HG02642 (cell line): ENCODE measurements around the gene DCDC2.
A peak's percentile ranks its signal among the peaks of the same experiment; 100 is the strongest.
"Not testable (repeated sequence)": the region's sequence is repeated elsewhere in the genome, so short reads cannot be mapped to it uniquely, and the experiment has no call there.

ENCODE experiments used
- ATAC-seq: cut with Tn5 transposase; IDR thresholded peaks from one replicate; pipeline ENCODE4 v1.9.1; 2021; ENCODE audit warnings: mild to moderate bottlenecking; ENCODE audit not compliant: unreplicated experiment, poor library complexity

Gene DCDC2

DNA sequence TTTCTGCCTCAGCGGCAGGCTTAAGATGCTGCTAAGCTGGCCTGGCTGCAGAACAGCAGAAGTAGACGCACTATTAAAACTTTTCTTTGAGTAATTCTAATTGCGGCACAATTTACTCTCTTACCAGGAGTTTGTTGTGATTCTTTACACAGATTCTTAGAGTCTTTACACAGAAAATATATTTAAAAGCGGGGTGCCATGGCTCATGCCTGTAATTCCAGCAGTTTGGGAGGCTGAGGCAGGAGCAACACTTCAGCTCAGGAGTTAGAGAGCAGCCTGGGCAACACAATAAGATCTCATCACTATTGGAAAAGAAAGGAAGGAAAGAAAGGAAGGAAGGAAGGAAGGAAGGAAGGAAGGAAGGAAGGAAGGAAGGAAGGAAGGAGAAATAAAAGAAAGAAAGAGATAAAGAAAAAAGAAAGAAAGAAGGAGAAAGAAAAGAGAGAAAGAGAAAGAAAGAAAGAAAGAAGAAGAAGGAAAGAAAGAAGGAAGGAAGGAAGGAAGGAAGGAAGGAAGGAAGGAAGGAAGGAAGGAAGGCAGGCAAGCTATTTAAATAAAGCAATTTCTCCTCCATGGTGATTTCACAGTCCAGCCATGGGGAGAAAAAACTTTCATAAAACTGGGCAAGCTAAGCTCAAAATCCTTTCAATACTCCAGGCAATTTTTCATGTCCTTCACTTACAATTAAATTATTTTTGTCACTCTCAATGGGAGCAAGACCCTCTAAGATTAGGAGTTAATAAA lies 23.8 kb upstream of the DCDC2 start:
- ATAC-seq = no peak

DNA sequence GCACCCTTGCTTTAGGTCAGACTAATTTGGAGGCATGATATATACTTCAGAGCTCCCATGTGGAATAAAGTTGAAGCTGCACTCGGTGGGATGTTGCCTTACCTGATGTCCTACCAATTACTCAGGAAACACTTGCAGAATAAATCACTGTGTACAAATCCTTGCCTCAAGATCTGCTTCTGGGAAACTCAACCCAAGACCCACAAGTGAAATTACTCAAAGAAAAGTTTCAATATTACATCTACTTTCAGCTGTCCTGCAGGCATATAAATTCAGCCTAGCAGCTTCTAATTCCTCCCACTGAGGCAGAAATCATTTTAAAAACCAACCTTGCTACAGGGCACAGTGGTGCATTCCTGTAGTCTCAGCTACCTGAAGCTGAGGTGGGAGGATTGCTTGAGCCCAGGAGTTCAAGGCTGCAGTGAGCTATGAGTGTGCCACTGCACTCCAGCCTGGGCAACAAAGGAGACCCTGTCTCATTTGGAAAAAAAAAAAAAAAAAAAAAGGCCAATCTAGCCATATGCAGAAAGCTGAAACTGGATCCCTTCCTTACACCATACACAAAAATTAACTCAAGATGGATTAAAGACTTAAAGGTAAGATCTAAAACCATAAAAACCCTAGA lies 20.7 kb upstream of the DCDC2 start:
- ATAC-seq = no peak

DNA sequence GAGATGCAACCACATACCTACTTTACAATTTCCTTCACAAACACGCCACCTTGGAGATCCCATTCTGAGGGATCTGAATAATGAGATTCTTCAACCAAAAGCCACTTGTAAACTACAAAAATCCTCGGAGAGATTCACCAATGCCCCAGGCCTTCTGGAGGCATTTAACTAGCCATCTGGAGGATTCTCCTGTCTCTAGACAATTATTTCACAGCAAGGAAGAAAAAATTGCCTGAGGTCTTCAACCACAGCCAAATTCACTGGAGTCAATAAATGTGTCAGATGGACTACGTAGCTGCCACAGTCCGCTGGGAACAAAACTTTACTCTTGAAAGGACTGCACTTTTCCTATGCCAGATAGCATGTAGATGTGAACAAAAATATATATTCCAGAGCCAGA lies 19.0 kb upstream of the DCDC2 start:
- ATAC-seq = no peak

DNA sequence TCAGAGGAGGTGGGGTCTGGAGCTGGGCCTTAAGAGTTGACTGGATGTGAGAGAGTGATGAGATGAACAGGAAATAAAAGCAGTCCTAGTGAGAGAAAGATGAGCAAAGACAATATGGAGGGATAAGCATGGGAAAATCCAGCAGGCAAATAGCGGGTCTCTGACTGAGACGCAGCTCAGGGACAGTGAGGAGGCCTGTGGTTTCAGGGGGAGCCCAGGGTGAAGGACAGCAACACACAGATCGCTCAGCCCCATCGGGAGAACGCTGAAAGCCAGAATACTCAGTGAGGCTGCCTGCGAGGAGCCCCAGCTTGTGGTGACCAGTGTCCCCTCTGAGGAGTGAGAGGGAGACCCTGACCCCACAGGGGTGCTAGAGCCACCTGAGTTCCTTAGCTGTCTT lies 16.8 kb upstream of the DCDC2 start:
- ATAC-seq = no peak

DNA sequence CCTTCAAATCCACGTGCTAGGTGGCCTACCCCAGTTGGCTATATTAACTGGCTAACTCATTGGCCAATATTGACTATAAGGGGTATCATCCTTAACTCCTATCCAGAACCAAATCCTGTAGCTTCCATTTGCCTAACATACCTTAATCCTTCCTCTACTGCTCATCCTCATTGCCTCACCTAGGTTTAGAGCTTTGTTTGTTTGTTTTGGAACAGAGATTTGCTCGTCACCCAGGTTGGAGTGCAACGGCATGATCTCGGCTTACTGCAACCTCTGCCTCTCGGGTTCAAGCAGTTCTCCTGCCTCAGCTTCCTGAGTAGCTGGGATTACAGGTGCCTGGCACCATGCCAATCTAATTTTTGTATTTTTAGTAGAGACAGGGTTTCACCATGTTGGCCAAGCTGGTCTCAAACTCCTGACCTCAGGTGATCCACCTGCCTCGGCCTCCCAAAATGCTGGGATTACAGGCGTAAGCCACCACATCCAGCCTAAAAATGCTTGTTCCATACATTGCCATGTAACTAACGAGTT lies 7.3 kb upstream of the DCDC2 start:
- not testable (repeated sequence) for ATAC-seq

DNA sequence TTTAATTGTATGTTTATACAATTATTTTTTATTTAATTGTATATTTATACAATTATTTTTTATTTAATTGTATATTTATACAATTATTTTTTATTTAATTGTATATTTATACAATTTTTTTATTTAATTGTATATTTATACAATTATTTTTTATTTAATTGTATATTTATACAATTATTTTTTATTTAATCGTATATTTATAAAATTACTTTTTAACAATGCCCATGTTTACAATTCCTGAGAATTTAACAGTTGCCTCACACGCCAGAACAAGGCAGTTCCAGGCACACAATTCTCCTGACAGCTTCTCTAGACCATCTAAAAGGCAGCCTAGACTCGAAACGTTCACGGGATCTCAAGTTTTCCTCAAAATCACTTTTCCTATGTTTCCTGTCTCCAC lies 4.5 kb upstream of the DCDC2 start:
- ATAC-seq = not testable (repeated sequence)

DNA sequence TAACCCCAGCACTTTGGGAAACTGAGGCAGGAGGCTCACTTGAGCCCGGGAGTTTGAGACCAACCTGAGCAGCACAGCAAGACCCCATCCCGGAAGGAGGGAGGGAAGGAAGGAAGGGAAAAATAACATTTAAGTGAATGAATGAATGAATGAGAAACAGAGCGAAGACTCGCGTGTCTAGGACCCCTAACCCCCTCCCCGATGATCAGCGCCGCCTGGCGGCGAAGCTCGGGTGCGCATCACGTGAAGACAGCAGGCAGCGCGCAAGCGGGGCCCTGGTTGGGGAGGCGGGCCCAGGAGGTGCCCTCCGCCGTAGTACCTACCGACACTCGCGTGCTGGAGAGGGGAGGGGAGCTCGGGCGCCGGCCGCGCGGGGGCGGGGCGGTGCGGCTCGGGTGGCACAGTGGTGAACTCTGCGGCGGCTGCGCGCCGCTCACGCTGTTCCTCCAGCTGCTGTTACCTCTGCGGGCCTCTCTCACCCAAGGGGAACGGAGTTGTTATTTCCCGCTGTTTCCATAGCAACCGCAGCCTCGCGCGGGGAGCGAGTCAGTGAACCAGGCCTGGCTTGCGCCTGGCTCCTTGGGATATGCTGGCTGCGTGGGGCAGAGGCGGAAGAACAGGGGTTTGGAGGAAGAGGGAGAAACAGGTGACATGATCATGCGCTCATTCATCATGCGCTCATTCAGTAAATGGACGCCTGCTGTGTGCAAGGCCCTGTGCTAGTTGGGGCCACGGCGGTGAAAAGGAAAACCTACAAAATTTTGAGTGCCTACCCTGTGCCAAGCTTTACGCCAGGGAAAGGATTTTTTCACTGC lies 2.0 kb upstream of the DCDC2 start:
- peak; percentile 87 for ATAC-seq

DNA sequence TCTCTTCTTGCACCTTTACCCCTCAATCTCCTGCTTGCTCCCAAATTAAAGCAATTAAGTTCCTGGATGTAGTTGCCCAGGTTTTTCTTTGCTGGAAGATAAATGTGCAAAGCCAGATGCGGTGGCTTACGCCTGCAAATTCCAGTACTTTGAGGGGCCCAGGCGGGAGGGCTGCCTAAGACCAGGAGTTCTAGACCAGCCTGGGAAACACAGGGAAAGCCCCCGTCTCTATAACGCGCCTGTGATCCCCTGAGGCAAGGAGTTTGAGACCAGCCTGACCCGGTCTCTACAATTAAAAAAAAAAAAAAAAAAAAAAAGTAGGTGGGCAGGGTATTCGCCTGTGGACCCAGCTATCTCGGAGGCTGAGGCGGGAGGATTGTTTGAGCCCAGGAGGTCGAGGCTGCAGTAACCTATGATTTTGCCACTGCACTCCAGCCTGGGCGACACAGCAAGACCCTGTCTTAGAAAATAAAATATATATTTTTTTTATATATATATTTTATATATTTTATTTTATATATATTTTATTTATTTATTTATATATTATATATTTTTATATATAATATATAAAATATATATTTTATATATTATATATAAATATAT lies 461 bp upstream of the DCDC2 start:
- no peak for ATAC-seq

DNA sequence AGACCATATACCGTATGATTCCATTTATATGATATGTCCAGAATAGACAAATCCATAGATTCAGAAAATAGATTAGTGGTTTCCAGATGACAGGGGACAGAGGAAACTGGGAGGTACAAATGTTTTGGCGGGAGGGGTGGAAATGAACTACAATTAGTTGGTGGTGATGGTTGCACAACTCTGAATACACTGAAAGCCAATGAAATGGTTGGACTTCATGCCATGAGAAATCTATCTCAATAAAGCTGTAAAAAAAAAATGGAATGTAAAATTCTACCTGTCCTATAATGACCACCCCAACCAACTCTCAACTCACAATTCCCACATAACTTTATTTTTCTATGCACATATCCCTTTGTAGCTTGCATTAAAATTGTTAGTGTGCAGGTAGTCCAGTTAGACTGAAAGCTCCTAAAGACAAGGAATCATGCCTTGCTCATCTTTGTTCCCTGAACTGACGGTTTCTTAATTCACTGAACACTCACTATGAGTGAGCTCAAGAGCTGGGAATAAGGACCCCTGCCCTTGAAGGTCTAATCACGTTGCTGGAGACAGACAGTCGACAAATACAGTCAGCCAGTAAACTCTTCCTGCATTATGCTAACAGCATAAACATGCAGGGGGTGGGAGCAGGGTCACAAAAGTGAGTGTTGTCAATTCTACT lies 1.4 kb downstream of the DCDC2 start:
- ATAC-seq = no peak

DNA sequence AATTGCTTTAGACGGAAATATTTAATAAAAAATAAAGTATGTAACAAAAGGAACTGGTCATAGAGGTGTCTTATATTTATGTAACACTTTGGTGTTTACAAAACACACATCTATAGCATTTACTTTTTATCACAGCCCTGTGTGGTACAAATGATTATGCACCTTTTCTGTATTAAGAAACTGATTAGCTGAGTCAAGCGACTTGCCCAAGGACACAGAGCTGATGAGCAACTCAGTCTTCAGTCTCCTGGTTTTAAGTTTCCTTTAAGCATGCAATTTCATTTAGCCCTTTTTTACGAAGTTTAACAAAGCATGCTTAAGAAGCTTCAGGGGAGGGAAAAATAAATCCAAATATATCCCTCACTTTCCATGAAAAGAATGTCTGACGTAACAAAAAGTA lies 2.5 kb downstream of the DCDC2 start:
- ATAC-seq = no peak

DNA sequence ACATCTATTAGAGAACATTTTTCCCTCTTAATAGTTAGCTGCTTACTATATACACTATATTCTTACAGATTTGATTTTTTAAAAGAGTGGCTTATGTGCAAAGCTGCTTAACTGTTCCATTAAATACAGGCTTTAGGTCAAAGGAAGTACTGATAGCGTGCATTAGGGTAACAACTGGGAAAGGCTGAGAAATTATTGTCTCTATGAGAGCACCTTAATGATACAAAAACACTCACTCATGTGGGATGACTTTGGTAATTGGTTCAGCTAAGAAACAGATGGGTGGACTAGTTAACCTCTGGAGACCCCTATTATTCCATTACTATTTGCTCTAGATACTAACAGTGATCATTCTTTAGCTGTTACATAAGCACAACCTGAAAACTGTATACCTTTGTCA lies 4.0 kb downstream of the DCDC2 start:
- no peak for ATAC-seq

DNA sequence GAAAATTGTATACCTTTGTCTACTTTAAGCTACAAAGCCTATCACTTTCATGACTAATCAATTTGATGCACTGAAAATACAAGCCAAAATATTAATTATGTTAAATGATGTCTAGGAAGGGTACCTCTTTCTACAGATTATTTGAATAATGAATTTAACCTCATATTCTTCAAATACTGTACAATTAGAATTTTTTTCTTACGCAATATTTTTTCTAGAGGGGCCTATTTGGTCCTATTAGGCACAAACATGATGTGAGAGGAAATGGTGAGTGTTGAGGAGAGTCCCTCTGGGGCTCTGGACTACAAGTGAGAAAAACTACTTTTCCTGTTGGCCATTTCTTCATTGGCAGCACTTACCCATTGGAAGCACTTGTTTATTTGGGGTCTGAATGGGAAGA lies 5.4 kb downstream of the DCDC2 start:
- no peak for ATAC-seq

DNA sequence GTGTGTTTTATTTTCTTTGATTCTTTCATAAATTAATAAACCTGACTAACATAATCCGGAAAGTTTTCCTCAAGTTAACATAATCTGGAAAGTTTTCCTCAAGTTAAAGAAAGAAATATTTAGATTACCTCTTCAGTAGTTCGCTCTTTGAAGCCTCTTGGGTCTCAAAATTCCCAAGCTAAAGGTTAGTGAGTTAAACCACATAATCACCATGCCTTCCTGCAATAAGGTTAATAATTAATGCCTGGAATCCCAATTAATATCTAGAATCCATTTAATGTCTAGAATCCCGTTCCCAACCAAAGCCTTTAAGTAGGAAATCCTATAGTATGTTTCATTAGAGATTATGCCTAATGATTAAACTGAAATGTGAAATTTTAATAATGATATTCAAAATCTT lies 12.9 kb downstream of the DCDC2 start:
- no peak for ATAC-seq

DNA sequence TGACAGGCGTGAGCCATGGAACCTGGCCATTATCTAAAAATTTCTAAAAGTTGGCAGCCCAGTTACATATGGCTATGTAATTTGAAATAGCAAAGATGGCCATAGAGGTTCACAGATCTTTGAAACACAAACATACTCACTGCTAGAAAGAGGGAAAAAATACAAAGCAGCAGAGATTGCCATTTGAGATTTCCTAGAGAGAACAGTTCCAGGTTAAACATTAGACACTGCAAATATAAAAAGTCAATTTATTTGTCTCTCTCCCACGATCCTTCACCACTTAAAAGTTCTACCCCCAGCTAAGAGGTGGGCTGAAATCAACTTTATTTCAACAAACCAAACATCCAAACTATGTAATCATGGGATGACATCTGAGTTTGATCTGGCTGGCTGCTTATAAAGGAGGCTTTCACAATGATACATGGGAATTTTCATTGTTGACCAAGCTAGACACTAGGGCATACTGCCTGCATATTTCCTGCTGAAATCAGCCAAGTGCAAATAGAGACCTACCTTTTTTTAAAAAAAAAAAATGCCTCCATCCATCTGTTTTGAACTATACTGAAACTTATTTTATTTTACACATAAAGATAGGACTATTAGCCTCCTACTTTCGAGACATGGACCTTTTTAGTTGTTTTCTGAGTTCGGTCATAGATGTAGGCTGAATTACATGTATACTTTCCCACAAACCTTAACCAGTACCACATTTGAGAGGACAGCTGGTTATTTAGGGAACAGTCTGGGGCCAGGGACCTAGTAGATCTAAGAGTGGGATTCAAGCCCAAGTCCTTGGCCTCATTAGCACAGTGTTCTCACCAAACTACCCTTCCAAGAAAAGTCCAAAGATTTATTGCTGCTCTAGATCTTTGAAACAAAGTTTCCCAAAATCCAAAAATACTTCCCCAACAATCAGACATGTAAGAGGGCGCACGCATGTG lies 16.6 kb downstream of the DCDC2 start:
- no peak for ATAC-seq

DNA sequence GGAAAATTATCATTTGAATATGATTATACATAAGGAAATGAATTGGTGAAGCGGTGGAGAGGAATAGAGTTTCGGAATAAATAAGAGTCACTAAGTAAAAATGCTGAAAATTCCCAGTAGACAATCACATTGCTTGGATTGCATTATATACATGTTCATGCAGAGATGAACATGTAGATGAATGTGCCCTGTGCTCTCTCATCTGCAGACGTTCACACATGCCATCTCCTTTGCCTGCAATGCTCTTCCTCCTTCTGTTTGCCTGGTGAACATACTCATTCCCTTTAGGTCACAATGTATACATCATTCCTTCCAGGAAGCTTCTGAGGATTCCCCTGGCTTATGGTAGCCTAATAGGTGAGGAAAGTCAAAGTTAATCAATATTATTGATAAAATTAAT lies 17.9 kb downstream of the DCDC2 start:
- ATAC-seq = no peak

DNA sequence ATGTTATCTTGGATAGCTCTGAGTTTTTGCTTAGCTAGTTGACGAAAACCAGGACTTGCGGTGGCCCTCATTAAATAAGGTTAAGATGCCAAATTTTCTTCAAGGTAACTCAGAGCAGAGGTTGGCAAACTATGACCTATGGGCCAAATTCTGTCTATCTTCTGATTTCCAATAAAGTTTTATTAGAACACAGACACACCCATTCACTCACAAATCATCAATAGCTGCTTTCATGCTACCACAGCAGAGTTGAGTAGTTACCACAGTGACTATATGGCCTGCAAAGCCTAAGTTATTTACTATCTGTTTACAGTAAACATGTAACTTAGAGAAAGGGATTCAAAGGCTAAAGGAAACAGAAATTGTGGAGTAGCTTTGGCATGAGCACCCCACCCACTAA lies 23.6 kb downstream of the DCDC2 start:
- ATAC-seq = no peak

DNA sequence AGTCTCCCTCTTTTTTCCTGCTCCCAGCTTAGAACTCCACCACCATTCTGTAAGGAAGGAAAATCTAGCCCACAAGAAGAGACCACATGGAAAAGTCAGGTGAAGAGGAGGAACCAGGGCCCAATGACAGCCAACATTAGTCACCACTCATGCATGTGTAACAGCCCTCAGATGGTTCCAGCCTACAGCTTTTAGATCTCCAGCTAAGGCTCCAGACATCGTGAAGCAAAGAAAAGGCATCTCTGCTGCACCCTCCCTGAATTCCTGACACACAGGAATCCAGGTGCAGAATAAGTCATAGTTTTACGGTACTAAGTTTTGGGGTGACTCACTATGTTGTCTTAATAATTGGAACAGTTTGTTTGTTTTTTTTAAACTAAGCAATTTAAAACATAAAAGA lies 25.5 kb downstream of the DCDC2 start:
- no peak for ATAC-seq

DNA sequence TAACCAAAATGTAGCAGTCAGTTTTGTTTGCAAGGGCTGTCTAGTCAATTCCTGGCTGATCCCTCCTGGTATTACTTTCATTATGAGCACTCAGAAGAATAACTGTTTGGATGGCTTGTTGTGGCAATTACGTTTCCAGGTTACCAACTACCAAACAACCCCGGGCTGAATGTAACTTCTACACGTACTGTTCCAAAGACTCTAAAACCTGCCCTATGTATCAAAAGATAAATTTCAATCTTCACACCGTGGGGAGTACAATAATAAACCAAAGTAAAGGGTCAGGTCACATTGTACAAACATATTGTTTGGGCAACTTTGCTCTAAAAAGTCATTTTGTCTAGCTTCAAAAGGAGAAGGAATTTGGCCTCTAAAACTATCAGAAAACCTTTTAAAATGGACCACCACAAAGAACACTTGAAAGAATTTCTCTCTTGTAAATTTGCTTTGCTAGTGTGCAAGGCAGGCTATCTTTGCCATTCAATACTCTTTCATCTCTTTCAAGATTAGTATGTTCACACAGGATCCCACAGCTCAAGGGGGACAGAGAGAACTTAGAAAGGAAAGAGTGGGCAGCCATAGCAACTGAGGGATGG lies 27.6 kb downstream of the DCDC2 start:
- no peak for ATAC-seq

DNA sequence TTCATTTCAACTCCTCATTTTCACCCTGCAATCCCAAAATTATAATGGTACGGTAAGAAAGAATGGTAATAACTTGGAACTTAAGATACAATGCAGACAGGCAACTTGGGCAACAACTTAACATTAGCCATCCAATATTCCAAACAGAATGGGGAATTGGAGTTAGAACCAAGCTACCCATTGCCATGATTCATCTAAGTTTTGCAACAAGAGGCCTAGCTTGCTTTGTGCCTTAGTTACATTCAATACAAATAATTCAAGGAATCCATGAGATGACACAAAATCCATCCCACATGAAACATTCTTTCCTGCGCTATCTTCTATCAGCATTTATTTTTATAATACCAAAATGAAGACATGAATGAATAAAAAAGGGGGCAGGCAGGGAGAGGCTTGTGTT lies 28.4 kb downstream of the DCDC2 start:
- ATAC-seq = no peak
